MM.1S (cell line): ENCODE results near the gene ACE.

Experiments used
- EZH2 ChIP-seq: fragments of 300-600 bp; sonication (generic); optimal IDR thresholded peaks from 2 replicates; pipeline ENCODE3; 2017; ENCODE audit warnings: low read depth, mild to moderate bottlenecking, antibody characterized with exemption, low read length, mixed read lengths
- TF ChIP-seq, protein P1 (sequence below): fragments of 300-600 bp; sonication (generic); IDR thresholded peaks from 2 replicates; pipeline ENCODE4 v1.5.1; 2016; ENCODE audit warnings: antibody characterized with exemption, low read length, mixed read lengths

DNA sequence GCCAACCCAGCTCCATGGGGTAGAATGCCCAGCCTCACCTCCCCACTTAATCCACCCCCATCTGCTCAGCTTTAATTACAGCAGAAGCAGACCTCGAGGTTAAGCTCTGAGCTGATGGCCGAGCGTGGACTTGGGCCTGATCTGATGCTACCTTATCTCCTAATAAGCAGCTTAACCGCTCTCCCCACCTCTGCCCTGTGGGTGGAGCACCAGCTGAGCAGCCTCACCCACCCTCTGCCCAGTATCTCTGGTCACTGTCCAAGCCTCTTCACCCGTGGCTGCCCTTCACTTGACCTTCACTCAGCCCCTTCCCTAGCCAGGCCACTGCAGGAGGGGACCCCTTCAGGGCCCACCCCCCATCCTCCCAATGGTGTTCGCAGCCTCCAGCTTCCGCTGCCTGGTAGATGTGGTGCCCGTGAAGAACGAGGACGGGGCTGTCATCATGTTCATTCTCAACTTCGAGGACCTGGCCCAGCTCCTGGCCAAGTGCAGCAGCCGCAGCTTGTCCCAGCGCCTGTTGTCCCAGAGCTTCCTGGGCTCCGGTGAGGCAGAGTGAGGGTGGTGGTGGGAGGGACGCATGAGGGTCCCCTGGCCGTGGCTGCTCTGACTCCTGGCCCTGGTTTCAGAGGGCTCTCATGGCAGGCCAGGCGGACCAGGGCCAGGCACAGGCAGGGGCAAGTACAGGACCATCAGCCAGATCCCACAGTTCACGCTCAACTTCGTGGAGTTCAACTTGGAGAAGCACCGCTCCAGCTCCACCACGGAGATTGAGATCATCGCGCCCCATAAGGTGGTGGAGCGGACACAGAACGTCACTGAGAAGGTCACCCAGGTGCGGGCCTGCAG is 53.1 kb downstream of the ACE start:
- TF ChIP-seq, protein P1, sequence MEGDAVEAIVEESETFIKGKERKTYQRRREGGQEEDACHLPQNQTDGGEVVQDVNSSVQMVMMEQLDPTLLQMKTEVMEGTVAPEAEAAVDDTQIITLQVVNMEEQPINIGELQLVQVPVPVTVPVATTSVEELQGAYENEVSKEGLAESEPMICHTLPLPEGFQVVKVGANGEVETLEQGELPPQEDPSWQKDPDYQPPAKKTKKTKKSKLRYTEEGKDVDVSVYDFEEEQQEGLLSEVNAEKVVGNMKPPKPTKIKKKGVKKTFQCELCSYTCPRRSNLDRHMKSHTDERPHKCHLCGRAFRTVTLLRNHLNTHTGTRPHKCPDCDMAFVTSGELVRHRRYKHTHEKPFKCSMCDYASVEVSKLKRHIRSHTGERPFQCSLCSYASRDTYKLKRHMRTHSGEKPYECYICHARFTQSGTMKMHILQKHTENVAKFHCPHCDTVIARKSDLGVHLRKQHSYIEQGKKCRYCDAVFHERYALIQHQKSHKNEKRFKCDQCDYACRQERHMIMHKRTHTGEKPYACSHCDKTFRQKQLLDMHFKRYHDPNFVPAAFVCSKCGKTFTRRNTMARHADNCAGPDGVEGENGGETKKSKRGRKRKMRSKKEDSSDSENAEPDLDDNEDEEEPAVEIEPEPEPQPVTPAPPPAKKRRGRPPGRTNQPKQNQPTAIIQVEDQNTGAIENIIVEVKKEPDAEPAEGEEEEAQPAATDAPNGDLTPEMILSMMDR, result no peak
- TF ChIP-seq EZH2, result no peak
